ENCODE results near the gene TGFBRAP1.

DNA sequence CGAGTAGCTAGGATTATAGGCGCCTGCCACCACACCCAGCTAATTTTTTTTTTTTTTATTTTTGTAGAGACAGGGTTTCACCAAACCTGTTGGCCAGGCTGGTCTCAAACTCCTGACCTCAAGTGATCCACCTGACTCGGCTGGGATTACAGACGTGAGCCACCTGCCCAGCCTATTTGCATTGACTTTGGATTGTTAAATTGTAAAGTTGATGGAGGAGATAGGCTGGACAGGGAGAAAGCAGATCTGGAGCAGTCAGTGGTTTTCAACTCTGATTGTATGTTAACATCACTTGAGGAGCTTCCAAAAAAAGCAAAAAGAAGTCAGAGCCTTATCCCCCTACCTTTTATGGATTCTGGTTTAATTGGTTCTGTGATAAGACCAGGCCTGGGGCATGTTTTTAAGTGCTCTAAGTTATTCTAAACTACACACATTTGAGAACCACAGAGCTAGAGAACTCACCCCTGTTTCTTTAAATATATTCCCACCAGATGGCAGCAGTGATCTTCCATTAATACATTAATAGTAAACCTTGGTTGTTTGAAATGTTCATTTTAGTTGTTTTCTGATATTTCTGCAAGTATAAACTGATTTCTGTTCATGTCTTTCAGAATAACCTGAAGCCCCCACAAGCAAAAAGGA, 15.3 kb upstream of the TGFBRAP1 start:
- TF ChIP-seq, protein P1, sequence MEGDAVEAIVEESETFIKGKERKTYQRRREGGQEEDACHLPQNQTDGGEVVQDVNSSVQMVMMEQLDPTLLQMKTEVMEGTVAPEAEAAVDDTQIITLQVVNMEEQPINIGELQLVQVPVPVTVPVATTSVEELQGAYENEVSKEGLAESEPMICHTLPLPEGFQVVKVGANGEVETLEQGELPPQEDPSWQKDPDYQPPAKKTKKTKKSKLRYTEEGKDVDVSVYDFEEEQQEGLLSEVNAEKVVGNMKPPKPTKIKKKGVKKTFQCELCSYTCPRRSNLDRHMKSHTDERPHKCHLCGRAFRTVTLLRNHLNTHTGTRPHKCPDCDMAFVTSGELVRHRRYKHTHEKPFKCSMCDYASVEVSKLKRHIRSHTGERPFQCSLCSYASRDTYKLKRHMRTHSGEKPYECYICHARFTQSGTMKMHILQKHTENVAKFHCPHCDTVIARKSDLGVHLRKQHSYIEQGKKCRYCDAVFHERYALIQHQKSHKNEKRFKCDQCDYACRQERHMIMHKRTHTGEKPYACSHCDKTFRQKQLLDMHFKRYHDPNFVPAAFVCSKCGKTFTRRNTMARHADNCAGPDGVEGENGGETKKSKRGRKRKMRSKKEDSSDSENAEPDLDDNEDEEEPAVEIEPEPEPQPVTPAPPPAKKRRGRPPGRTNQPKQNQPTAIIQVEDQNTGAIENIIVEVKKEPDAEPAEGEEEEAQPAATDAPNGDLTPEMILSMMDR (IDR thresholded peaks at IDR 0.05): peak in 3 of 4 experiments; percentile 26 to 38 (median 30)
- no peak for TF ChIP-seq POLR2A (IDR thresholded peaks at IDR 0.05)

All from uterus (tissue), 2 donors.